DOHH2 (cell line): ENCODE measurements around the gene NPFF.

ENCODE experiments used
- EZH2phosphoT487 ChIP-seq: fragments of 200-600 bp; sonication (generic); IDR thresholded peaks from 2 replicates; pipeline ENCODE4 v1.6.1; 2017; ENCODE audit warnings: borderline replicate concordance, mild to moderate bottlenecking, antibody characterized with exemption, low read length, moderate library complexity, mixed read lengths
- TF ChIP-seq, protein P1 (sequence below): fragments of 200-600 bp; sonication (generic); IDR thresholded peaks from one replicate; pipeline ENCODE4 v1.5.1; 2014; ENCODE audit warnings: antibody characterized with exemption, mild to moderate bottlenecking, low read depth, low read length; ENCODE audit not compliant: poor library complexity, severe bottlenecking

GRCh38 chr12:53464685-53465418, 42.4 kb downstream of the NPFF start:
- TF ChIP-seq, protein P1, sequence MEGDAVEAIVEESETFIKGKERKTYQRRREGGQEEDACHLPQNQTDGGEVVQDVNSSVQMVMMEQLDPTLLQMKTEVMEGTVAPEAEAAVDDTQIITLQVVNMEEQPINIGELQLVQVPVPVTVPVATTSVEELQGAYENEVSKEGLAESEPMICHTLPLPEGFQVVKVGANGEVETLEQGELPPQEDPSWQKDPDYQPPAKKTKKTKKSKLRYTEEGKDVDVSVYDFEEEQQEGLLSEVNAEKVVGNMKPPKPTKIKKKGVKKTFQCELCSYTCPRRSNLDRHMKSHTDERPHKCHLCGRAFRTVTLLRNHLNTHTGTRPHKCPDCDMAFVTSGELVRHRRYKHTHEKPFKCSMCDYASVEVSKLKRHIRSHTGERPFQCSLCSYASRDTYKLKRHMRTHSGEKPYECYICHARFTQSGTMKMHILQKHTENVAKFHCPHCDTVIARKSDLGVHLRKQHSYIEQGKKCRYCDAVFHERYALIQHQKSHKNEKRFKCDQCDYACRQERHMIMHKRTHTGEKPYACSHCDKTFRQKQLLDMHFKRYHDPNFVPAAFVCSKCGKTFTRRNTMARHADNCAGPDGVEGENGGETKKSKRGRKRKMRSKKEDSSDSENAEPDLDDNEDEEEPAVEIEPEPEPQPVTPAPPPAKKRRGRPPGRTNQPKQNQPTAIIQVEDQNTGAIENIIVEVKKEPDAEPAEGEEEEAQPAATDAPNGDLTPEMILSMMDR: no peak
- TF ChIP-seq EZH2phosphoT487: no peak
